Measurements from ENCODE around the gene CXCL12. TPM values are rescaled to one million over a fixed set of nuclear protein-coding genes. Genes with fewer than 3 reads are reported as not detected.

CXCL12 gene
- total RNA-seq, 2 donors from 2014 or later, result 17.5 to 56.2 TPM

- H3K27me3 ChIP-seq, result peaks cover 21% of the 10 kb centered on the region
- intact Hi-C loops (cut with DNase I), result loop anchor here (10.0 kb wide), 1 partner anchor 459 kb away; no protein-coding TSS in a partner anchor
Measured at GRCh38 chr10:44383749-44384600, 922 bp downstream of the CXCL12 start.

DNA sequence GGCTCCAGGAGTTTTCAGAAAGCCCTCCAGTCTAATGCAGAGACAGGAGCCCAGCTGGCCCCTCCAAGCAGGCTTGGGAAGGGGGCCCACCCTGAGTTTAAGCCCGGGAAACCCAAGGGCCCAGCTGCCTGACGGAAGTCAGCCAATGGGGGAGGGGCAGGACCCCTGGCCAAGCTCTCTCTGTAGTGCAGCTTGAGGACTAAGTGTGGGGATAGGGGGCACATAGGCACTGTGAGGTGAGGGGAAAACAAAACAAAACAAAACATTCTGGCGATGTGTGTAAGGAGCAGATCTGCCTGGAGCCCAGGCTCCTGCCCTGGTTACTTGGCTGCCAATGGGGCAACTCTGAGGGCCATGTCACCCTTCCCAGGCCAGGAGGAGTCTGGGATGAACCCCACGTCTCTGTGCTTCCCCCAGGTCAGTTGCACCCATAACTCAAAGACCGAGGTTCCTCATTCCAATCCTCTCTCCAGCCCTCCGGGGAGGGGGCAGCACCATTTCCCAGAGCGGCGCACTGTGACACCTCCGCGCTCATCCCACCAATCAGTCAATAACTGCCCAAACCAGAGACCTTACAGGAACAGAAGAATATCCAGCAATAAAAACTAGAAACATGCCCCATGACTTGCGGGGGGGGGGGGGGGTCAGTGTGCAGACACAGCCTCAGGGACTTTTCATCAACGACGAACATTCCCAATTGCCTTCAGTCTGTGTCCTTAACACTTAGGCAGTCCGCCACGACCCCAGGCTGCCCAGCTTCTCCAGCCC, 1.7 kb downstream of the CXCL12 start:
- Histone ChIP-seq H3K36me3 (no peaks in the 10 kb centered on the region), H3K4me1 (no peaks in the 10 kb centered on the region), H3K9me3 (no peaks in the 10 kb centered on the region), H3K9ac (ENCODE audit: low read depth in 2 of 2, low read length in 2 of 2) (peak overlapping the region; percentile 58 to 63), H3K4me3 (peak overlapping the region; percentile 44), H3K27ac (no peak overlapping the region), H3K27me3 (peaks cover 21% of the 10 kb centered on the region)
- intact Hi-C loops (cut with DNase I), result loop anchor here (10.0 kb wide), 1 partner anchor 458 kb away; no protein-coding TSS in a partner anchor
- TF ChIP-seq, protein P1, sequence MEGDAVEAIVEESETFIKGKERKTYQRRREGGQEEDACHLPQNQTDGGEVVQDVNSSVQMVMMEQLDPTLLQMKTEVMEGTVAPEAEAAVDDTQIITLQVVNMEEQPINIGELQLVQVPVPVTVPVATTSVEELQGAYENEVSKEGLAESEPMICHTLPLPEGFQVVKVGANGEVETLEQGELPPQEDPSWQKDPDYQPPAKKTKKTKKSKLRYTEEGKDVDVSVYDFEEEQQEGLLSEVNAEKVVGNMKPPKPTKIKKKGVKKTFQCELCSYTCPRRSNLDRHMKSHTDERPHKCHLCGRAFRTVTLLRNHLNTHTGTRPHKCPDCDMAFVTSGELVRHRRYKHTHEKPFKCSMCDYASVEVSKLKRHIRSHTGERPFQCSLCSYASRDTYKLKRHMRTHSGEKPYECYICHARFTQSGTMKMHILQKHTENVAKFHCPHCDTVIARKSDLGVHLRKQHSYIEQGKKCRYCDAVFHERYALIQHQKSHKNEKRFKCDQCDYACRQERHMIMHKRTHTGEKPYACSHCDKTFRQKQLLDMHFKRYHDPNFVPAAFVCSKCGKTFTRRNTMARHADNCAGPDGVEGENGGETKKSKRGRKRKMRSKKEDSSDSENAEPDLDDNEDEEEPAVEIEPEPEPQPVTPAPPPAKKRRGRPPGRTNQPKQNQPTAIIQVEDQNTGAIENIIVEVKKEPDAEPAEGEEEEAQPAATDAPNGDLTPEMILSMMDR (IDR thresholded peaks at IDR 0.05), result no peak
- peak; percentile 16 for DNase-seq

More at GRCh38 chr10:44383749-44384600, 922 bp downstream of the CXCL12 start:
- Histone ChIP-seq H3K27ac (peak overlapping the region; percentile 12), H3K36me3 (no peaks in the 10 kb centered on the region), H3K4me3 (peak overlapping the region; percentile 44), H3K9ac (ENCODE audit: low read depth in 2 of 2, low read length in 2 of 2) (peak overlapping the region; percentile 51 to 63), H3K4me1 (no peaks in the 10 kb centered on the region), H3K9me3 (no peaks in the 10 kb centered on the region)
- TF ChIP-seq, protein P1 (IDR thresholded peaks at IDR 0.05), result no peak
- DNase-seq, result peak; percentile 18

- Histone ChIP-seq H3K4me1 (no peaks in the 10 kb centered on the region), H3K9me3 (no peaks in the 10 kb centered on the region), H3K36me3 (no peaks in the 10 kb centered on the region), H3K9ac (ENCODE audit: low read depth in 2 of 2, low read length in 2 of 2) (peak overlapping the region; percentile 50 to 58), H3K27me3 (peaks cover 21% of the 10 kb centered on the region), H3K27ac (no peak overlapping the region), H3K4me3 (peak overlapping the region; percentile 44)
- TF ChIP-seq, protein P1 (IDR thresholded peaks at IDR 0.05), result no peak
- intact Hi-C loops (cut with DNase I), result loop anchor here (10.0 kb wide), 1 partner anchor 457 kb away; no protein-coding TSS in a partner anchor
- DNase-seq, result no peak
Measured at GRCh38 chr10:44382131-44382858, 2.6 kb downstream of the CXCL12 start.

GRCh38 chr10:44380829-44381600, 3.9 kb downstream of the CXCL12 start:
- no peaks in the 10 kb centered on the region for H3K36me3 ChIP-seq
- no peak overlapping the region for H3K4me3 ChIP-seq
- no peaks in the 10 kb centered on the region for H3K9me3 ChIP-seq
- peaks cover 20% of the 10 kb centered on the region for H3K27me3 ChIP-seq
- H3K27ac ChIP-seq, result no peak overlapping the region
- TF ChIP-seq, protein P1 (IDR thresholded peaks at IDR 0.05), result no peak
- no peak for DNase-seq
- no peak overlapping the region for H3K9ac ChIP-seq (ENCODE audit: low read depth in 2 of 2, low read length in 2 of 2)
- intact Hi-C loops (cut with DNase I), result loop anchor here (10.0 kb wide), 1 partner anchor 456 kb away; no protein-coding TSS in a partner anchor
- H3K4me1 ChIP-seq, result no peaks in the 10 kb centered on the region
